Thyroid gland (tissue), 4 donors: Measurements from ENCODE around the gene SLC27A4. TPM values are rescaled to one million over a fixed set of nuclear protein-coding genes. Genes with fewer than 3 reads are reported as not detected.
"Not testable (repeated sequence)": the region's sequence is repeated elsewhere in the genome, so short reads cannot be mapped to it uniquely, and the experiment has no call there.

Experiments
- DNase-seq, 2 donors: peaks; one replicate each; pipeline ENCODE4 v3.0.0-alpha.2; 2019
- H3K27ac ChIP-seq, 3 donors: fragments of 200-600 bp; sonication (generic); 1 replicate in 2 of 3; 2 replicates in 1 of 3; pipeline ENCODE4 v1.5.1; 2016 to 2019; ENCODE audit warnings: mild to moderate bottlenecking in 1 of 3, moderate library complexity in 1 of 3
- H3K27me3 ChIP-seq: fragments of 200-600 bp; sonication (generic); one replicate; pipeline ENCODE4 v1.5.1; 2019
- H3K36me3 ChIP-seq, 2 donors: fragments of 200-600 bp; sonication (generic); one replicate each; pipeline ENCODE4 v1.5.1; 2016 to 2019
- H3K4me1 ChIP-seq, 2 donors: fragments of 200-600 bp; sonication (generic); one replicate each; pipeline ENCODE4 v1.5.1; 2017 to 2019
- H3K4me3 ChIP-seq, 3 donors: fragments of 200-600 bp; sonication (generic); replicated peaks in 1 of 3; 1 replicate in 2 of 3; 2 replicates in 1 of 3; pipeline ENCODE4 v1.5.1; 2016; ENCODE audit warnings: mild to moderate bottlenecking in 1 of 3
- H3K9me3 ChIP-seq: fragments of 200-600 bp; sonication (generic); one replicate; pipeline ENCODE4 v1.5.1; 2017
- POLR2A ChIP-seq, 2 donors: fragments of 450-650 bp; IDR thresholded peaks; one replicate each; pipeline ENCODE4 v1.6.1; 2017; ENCODE audit warnings: antibody characterized with exemption in 2 of 2, mild to moderate bottlenecking in 2 of 2, moderate library complexity in 1 of 2
- WGBS, 2 donors: methylation state at CpG; one replicate each; pipeline ENCODE4 v1.1.5; 2017; 5-methylcytosine and 5-hydroxymethylcytosine counted together
- intact Hi-C: fragments of 100-400 bp; cut with DNase I; formaldehyde crosslinking; loops from one replicate; pipeline ENCODE4 v1.15.1; 2023
- total RNA-seq, 4 donors: library from RNA; depleted of rRNA; stranded (reverse); fragments of >200 nt; gene quantifications; one replicate each; pipeline ENCODE4 v1.2.3, GENCODE V29; 2016
- TF ChIP-seq, protein P1 (sequence below), 6 experiments: fragments of 200-600 bp in 3 of 6; fragments of 450-650 bp in 3 of 6; sonication (generic) in 3 of 6; IDR thresholded peaks; one replicate each; pipeline ENCODE4 v1.5.1; 2016 to 2019; ENCODE audit warnings: antibody characterized with exemption in 6 of 6, mild to moderate bottlenecking in 2 of 6, inconsistent platforms in 1 of 6, moderate library complexity in 1 of 6

The SLC27A4 gene
- total RNA-seq, 4 donors from 2014 or later = 15.9 to 38.4 (median 30.4) TPM

DNA sequence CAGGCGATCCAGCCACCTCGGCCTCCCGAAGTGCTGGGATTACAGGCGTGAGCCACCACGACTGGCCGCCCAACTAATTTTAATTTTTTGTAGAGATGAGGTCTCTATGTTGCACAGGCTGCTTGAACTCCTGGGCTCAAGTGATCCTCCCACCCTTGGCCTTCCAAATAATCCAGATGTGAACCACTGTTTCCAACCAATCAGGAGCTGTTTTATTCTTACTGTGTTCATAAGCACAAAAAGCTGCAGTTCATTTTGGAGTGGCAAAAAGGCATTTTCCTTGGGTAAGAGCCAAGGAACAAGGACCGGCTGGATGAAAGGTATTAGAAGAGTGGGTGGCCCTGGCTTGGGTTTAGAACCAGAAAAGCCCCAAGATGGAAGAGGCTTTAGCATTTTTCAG is 5.2 kb upstream of the SLC27A4 start:
- TF ChIP-seq, protein P1, sequence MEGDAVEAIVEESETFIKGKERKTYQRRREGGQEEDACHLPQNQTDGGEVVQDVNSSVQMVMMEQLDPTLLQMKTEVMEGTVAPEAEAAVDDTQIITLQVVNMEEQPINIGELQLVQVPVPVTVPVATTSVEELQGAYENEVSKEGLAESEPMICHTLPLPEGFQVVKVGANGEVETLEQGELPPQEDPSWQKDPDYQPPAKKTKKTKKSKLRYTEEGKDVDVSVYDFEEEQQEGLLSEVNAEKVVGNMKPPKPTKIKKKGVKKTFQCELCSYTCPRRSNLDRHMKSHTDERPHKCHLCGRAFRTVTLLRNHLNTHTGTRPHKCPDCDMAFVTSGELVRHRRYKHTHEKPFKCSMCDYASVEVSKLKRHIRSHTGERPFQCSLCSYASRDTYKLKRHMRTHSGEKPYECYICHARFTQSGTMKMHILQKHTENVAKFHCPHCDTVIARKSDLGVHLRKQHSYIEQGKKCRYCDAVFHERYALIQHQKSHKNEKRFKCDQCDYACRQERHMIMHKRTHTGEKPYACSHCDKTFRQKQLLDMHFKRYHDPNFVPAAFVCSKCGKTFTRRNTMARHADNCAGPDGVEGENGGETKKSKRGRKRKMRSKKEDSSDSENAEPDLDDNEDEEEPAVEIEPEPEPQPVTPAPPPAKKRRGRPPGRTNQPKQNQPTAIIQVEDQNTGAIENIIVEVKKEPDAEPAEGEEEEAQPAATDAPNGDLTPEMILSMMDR (IDR thresholded peaks at IDR 0.05) = no peak
- no peak for TF ChIP-seq POLR2A (IDR thresholded peaks at IDR 0.05)
- peaks cover 0 to 3% of the 10 kb centered on the region in 2 donors for H3K36me3 ChIP-seq
- intact Hi-C loops = no loop called here
- no peaks in the 10 kb centered on the region for H3K9me3 ChIP-seq
- peaks cover 0 to 41% of the 10 kb centered on the region in 2 donors for H3K4me1 ChIP-seq
- WGBS, 2 donors = 81% methylated on average over 7 of the region's 7 CpGs
- H3K27me3 ChIP-seq = no peaks in the 10 kb centered on the region
- peak; percentile 19 to 29 for DNase-seq
- no peak overlapping the region for H3K27ac ChIP-seq
- H3K4me3 ChIP-seq = no peak overlapping the region

- DNase-seq = no peak
- no peaks in the 10 kb centered on the region for H3K9me3 ChIP-seq
- H3K27ac ChIP-seq = peak overlapping the region in 1 of 3 donors; percentile 33
- H3K4me3 ChIP-seq = no peak overlapping the region
- intact Hi-C loops = no loop called here
- WGBS, 2 donors = 80 to 85% methylated on average over 1 to 2 of the region's 2 CpGs
- peaks cover 0 to 41% of the 10 kb centered on the region in 2 donors for H3K4me1 ChIP-seq
- TF ChIP-seq POLR2A (IDR thresholded peaks at IDR 0.05) = no peak
- TF ChIP-seq, protein P1 (IDR thresholded peaks at IDR 0.05) = no peak
- H3K27me3 ChIP-seq = no peaks in the 10 kb centered on the region
- peaks cover 0 to 3% of the 10 kb centered on the region in 2 donors for H3K36me3 ChIP-seq
These were observed 4.4 kb upstream of the SLC27A4 start for GRCh38 chr9:128335914-128336313.

DNA sequence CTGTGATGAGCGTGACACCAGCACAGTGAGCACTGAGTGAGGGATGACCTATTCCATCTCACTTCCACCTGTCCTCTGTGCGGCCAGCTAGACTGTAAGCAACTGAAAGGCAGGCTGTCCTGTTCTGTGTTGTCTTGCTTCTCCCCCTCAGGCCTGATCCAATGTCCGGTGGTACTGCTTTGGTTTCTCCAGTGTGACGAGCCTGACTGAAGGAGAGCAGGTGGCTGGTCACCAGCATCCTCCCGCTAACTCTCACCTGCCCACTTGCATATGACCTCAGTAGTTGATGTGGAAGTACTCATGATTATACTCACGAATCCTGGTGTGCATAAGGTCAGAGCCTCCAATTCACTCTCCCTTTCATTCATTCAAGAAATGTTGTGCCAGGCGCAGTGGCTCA is 2.4 kb upstream of the SLC27A4 start:
- intact Hi-C loops = no loop called here
- Histone ChIP-seq H3K36me3 (peaks cover under 1 to 2% of the 10 kb centered on the region in 2 donors), H3K27ac (no peak overlapping the region), H3K4me3 (no peak overlapping the region), H3K27me3 (no peaks in the 10 kb centered on the region), H3K4me1 (peaks cover 0 to 40% of the 10 kb centered on the region in 2 donors), H3K9me3 (no peaks in the 10 kb centered on the region)
- 88 to 93% methylated on average over 7 of the region's 7 CpGs for WGBS, 2 donors
- no peak for TF ChIP-seq POLR2A (IDR thresholded peaks at IDR 0.05)
- TF ChIP-seq, protein P1 (IDR thresholded peaks at IDR 0.05) = no peak
- no peak for DNase-seq

GRCh38 chr9:128338852-128339614 is 1.3 kb upstream of the SLC27A4 start:
- DNase-seq = peak; percentile 55 to 58
- Histone ChIP-seq H3K4me1 (peaks cover 0 to 31% of the 10 kb centered on the region in 2 donors), H3K36me3 (peaks cover 6 to 12% of the 10 kb centered on the region in 2 donors), H3K27ac (peak overlapping the region in 2 of 3 donors; percentile 42 to 85)
- 62 to 65% methylated on average over 15 of the region's 15 CpGs for WGBS, 2 donors
- H3K9me3 ChIP-seq, H3K4me3 ChIP-seq, H3K27me3 ChIP-seq, intact Hi-C loops: not testable (repeated sequence)

- intact Hi-C loops = loop anchor here (2.0 kb wide), 1 partner anchor 46 kb away; no protein-coding TSS in a partner anchor
- 0 to 3% methylated on average over 10 to 13 of the region's 48 CpGs for WGBS, 2 donors
- DNase-seq = no peak
- Histone ChIP-seq H3K4me1 (peaks cover 0 to 21% of the 10 kb centered on the region in 2 donors), H3K27ac (peak overlapping the region in 1 of 3 donors; percentile 69), H3K36me3 (peaks cover 15 to 29% of the 10 kb centered on the region in 2 donors), H3K4me3 (peak overlapping the region; percentile 4 to 79 (median 59)), H3K9me3 (no peaks in the 10 kb centered on the region), H3K27me3 (no peaks in the 10 kb centered on the region)
- TF ChIP-seq, protein P1 (IDR thresholded peaks at IDR 0.05) = peak in 1 of 6 experiments; percentile 2
- no peak for TF ChIP-seq POLR2A (IDR thresholded peaks at IDR 0.05)
These were observed 536 bp downstream of the SLC27A4 start for GRCh38 chr9:128340691-128341434.
